Aorta (tissue), 5 donors: ENCODE measurements around the gene FGF11. TPM values are rescaled to one million over a fixed set of nuclear protein-coding genes. Genes with fewer than 3 reads are reported as not detected.

Experiments used
- ATAC-seq: fragments of 200-7000 bp; cut with Tn5 transposase; one replicate; pipeline ENCODE4 v1.9.1; 2022; ENCODE audit warnings: moderate library complexity; ENCODE audit not compliant: low FRiP score
- DNase-seq, 2 donors: peaks; one replicate each; pipeline ENCODE4 v3.0.0-alpha.2; 2020
- H3K27ac ChIP-seq, 2 donors: one replicate each; pipeline ENCODE4 v1.5.1; 2013; ENCODE audit warnings: low read length in 2 of 2, mild to moderate bottlenecking in 2 of 2, moderate library complexity in 2 of 2, control low read depth in 1 of 2, inconsistent platforms in 1 of 2, low read depth in 1 of 2
- H3K27me3 ChIP-seq, 2 donors: one replicate each; pipeline ENCODE4 v1.6.1; 2013; ENCODE audit warnings: control low read depth in 1 of 2, low read length in 1 of 2, mild to moderate bottlenecking in 1 of 2, moderate library complexity in 1 of 2; ENCODE audit not compliant: insufficient read depth in 2 of 2, control insufficient read depth in 1 of 2
- H3K36me3 ChIP-seq, 2 donors: one replicate each; pipeline ENCODE4 v1.6.1; 2013; ENCODE audit warnings: control low read depth in 1 of 2, low read length in 1 of 2, mild to moderate bottlenecking in 1 of 2; ENCODE audit not compliant: insufficient read depth in 2 of 2, control insufficient read depth in 1 of 2
- H3K4me1 ChIP-seq, 2 donors: one replicate each; pipeline ENCODE4 v1.6.1; 2013; ENCODE audit warnings: low read length in 2 of 2, control low read depth in 1 of 2, mild to moderate bottlenecking in 1 of 2, moderate library complexity in 1 of 2; ENCODE audit not compliant: insufficient read depth in 2 of 2, control insufficient read depth in 1 of 2
- H3K4me3 ChIP-seq, 2 donors: one replicate each; pipeline ENCODE4 v1.5.1; 2013; ENCODE audit warnings: low read length in 2 of 2, control low read depth in 1 of 2, mild to moderate bottlenecking in 1 of 2
- H3K9me3 ChIP-seq: one replicate; pipeline ENCODE4 v1.6.1; 2013; ENCODE audit warnings: mild to moderate bottlenecking, low read length; ENCODE audit not compliant: control insufficient read depth
- WGBS, 2 donors: extraction: QIAGEN DNeasy Blood & Tissue Kit; methylation state at CpG; one replicate each; pipeline ENCODE4 v1.1.7; 2013; 5-methylcytosine and 5-hydroxymethylcytosine counted together
- intact Hi-C, 2 donors: fragments of 100-400 bp; cut with DNase I; formaldehyde crosslinking; loops; one replicate each; pipeline versions ENCODE4 v1.14.2 to v1.15.0; 2022
- polyA plus RNA-seq, 2 donors: library from polyadenylated mRNA; stranded (reverse); fragments of 200-250 nt; gene quantifications; one replicate each; pipeline ENCODE4 v1.2.3, GENCODE V29; 2013
- total RNA-seq, 2 donors: library from RNA; stranded (reverse); fragmentation: NEBNext Ultra II Directional; extraction: Animal tissue kit (Norgen Biotek cat#: 25700); gene quantifications; one replicate each; pipeline ENCODE4 v1.2.1, GENCODE V29; 2021
- donor health status: healthy with polysubstance abuse.
- donor health status: Bipolar disorder and iron deficiency.
- donor health status: DM: no; HTN: no; CAD: no.
- donor health status: DM: no; HTN: no; CAD: no.
- donor health status: DM: yes; HTN: yes; CAD: no.

FGF11 gene
- total and polyA plus RNA-seq, 4 donors: 0.54 to 8.0 (median 1.2) TPM; not detected in 1

GRCh38 chr17:7462474-7463371 is 23.4 kb downstream of the FGF11 start:
- H3K27ac ChIP-seq: no peak overlapping the region
- no peak overlapping the region for H3K4me3 ChIP-seq
- H3K27me3 ChIP-seq: no peaks in the 10 kb centered on the region
- ATAC-seq: peak; percentile 39
- intact Hi-C loops: no loop called here
- 88 to 90% methylated on average over 42 to 44 of the region's 44 CpGs for WGBS, 2 donors
- DNase-seq: no peak
- H3K4me1 ChIP-seq: no peaks in the 10 kb centered on the region
- peaks cover 0 to 5% of the 10 kb centered on the region in 2 donors for H3K36me3 ChIP-seq
- H3K9me3 ChIP-seq: no peaks in the 10 kb centered on the region

GRCh38 chr17:7463372-7463846 is 24.1 kb downstream of the FGF11 start:
- no peak overlapping the region for H3K4me3 ChIP-seq
- intact Hi-C loops: no loop called here
- peaks cover 0 to 5% of the 10 kb centered on the region in 2 donors for H3K36me3 ChIP-seq
- no peaks in the 10 kb centered on the region for H3K27me3 ChIP-seq
- DNase-seq: no peak
- no peak for ATAC-seq
- WGBS, 2 donors: 80 to 82% methylated on average over 14 of the region's 14 CpGs
- no peaks in the 10 kb centered on the region for H3K4me1 ChIP-seq
- H3K27ac ChIP-seq: no peak overlapping the region
- no peaks in the 10 kb centered on the region for H3K9me3 ChIP-seq

GRCh38 chr17:7464081-7464480 is 24.8 kb downstream of the FGF11 start:
- WGBS, 2 donors: 81 to 86% methylated on average over 9 of the region's 9 CpGs
- Histone ChIP-seq H3K27me3 (no peaks in the 10 kb centered on the region), H3K9me3 (no peaks in the 10 kb centered on the region), H3K27ac (no peak overlapping the region), H3K36me3 (peaks cover 0 to 5% of the 10 kb centered on the region in 2 donors), H3K4me3 (no peak overlapping the region), H3K4me1 (no peaks in the 10 kb centered on the region)
- ATAC-seq (no peak), DNase-seq (no peak)
- intact Hi-C loops: no loop called here

- H3K4me3 ChIP-seq: no peak overlapping the region
- no peaks in the 10 kb centered on the region for H3K9me3 ChIP-seq
- H3K27me3 ChIP-seq: no peaks in the 10 kb centered on the region
- no peak for ATAC-seq
- 84 to 89% methylated on average over 33 of the region's 33 CpGs for WGBS, 2 donors
- DNase-seq: no peak
- H3K4me1 ChIP-seq: no peaks in the 10 kb centered on the region
- H3K27ac ChIP-seq: no peak overlapping the region
- peaks cover 0 to 5% of the 10 kb centered on the region in 2 donors for H3K36me3 ChIP-seq
- intact Hi-C loops: no loop called here
These were observed 26.4 kb downstream of the FGF11 start for GRCh38 chr17:7465597-7466275.

- H3K27me3 ChIP-seq: no peaks in the 10 kb centered on the region
- intact Hi-C loops: no loop called here
- H3K4me3 ChIP-seq: no peak overlapping the region
- H3K36me3 ChIP-seq: peaks cover 0 to 5% of the 10 kb centered on the region in 2 donors
- 83 to 86% methylated on average over 9 of the region's 9 CpGs for WGBS, 2 donors
- no peaks in the 10 kb centered on the region for H3K4me1 ChIP-seq
- no peak overlapping the region for H3K27ac ChIP-seq
- no peak for ATAC-seq
- H3K9me3 ChIP-seq: no peaks in the 10 kb centered on the region
- no peak for DNase-seq
These were observed 27.0 kb downstream of the FGF11 start for GRCh38 chr17:7466318-7466638.

GRCh38 chr17:7466639-7467341 is 27.5 kb downstream of the FGF11 start:
- intact Hi-C loops: no loop called here
- H3K4me1 ChIP-seq: no peaks in the 10 kb centered on the region
- ATAC-seq: peak; percentile 40
- no peaks in the 10 kb centered on the region for H3K9me3 ChIP-seq
- peaks cover 0 to 5% of the 10 kb centered on the region in 2 donors for H3K36me3 ChIP-seq
- H3K4me3 ChIP-seq: no peak overlapping the region
- no peak overlapping the region for H3K27ac ChIP-seq
- 72 to 76% methylated on average over 16 of the region's 16 CpGs for WGBS, 2 donors
- no peaks in the 10 kb centered on the region for H3K27me3 ChIP-seq
- DNase-seq: peak; percentile 87 to 93

GRCh38 chr17:7467498-7467897 is 28.2 kb downstream of the FGF11 start:
- Histone ChIP-seq H3K36me3 (peaks cover 0 to 2% of the 10 kb centered on the region in 2 donors), H3K27ac (no peak overlapping the region), H3K9me3 (no peaks in the 10 kb centered on the region), H3K4me1 (no peaks in the 10 kb centered on the region), H3K27me3 (no peaks in the 10 kb centered on the region), H3K4me3 (no peak overlapping the region)
- ATAC-seq (no peak), DNase-seq (no peak)
- WGBS, 2 donors: 87 to 92% methylated on average over 3 of the region's 3 CpGs
- intact Hi-C loops: no loop called here

GRCh38 chr17:7468290-7468689 is 29.0 kb downstream of the FGF11 start:
- WGBS, 2 donors: 87 to 91% methylated on average over 11 of the region's 11 CpGs
- intact Hi-C loops: no loop called here
- no peak overlapping the region for H3K27ac ChIP-seq
- H3K4me3 ChIP-seq: no peak overlapping the region
- no peak for DNase-seq
- H3K9me3 ChIP-seq: no peaks in the 10 kb centered on the region
- H3K36me3 ChIP-seq: peaks cover 0 to 2% of the 10 kb centered on the region in 2 donors
- H3K27me3 ChIP-seq: no peaks in the 10 kb centered on the region
- no peaks in the 10 kb centered on the region for H3K4me1 ChIP-seq
- no peak for ATAC-seq
